Anterior cingulate cortex (tissue), 58 donors: Measurements from ENCODE around the gene POLR3GL.

ENCODE experiments used
- DNase-seq, 58 donors: peaks; one replicate each; lab custom pipeline; 2025; lab: John Stamatoyannopoulos, UW

POLR3GL gene

GRCh38 chr1:145946477-145946986, 18.0 kb upstream of the POLR3GL start:
- DNase-seq = no peak

GRCh38 chr1:145947551-145947950, 16.9 kb upstream of the POLR3GL start:
- DNase-seq = no peak

- no peak for DNase-seq
Observed at GRCh38 chr1:145949219-145949618, 15.3 kb upstream of the POLR3GL start.

GRCh38 chr1:145951526-145951925, 13.0 kb upstream of the POLR3GL start:
- no peak for DNase-seq

GRCh38 chr1:145952903-145953302, 11.6 kb upstream of the POLR3GL start:
- DNase-seq = no peak

GRCh38 chr1:145953861-145954260, 10.6 kb upstream of the POLR3GL start:
- DNase-seq = no peak

- DNase-seq = peak in 7 of 58 donors; percentile 4 to 32 (median 5)
Observed at GRCh38 chr1:145955436-145955835, 9.1 kb upstream of the POLR3GL start.

GRCh38 chr1:145956361-145956760, 8.1 kb upstream of the POLR3GL start:
- no peak for DNase-seq

- DNase-seq = peak in 14 of 58 donors; percentile 4 to 28 (median 10)
Observed at GRCh38 chr1:145956781-145957442, 7.6 kb upstream of the POLR3GL start.

GRCh38 chr1:145957443-145958319, 6.8 kb upstream of the POLR3GL start, which contains the start of gene LIX1L:
LIX1L (minus strand) TSS chr1:145958017; CDS start chr1:145957927, 90 bp downstream.
- peak; percentile 62 to 98 (median 96) for DNase-seq

GRCh38 chr1:145958734-145959133, 5.8 kb upstream of the POLR3GL start:
- DNase-seq = no peak

GRCh38 chr1:145959333-145959732, 5.2 kb upstream of the POLR3GL start:
- DNase-seq = no peak

GRCh38 chr1:145959957-145960467, 4.5 kb upstream of the POLR3GL start:
- DNase-seq = no peak

- peak in 54 of 58 donors; percentile 7 to 83 (median 70) for DNase-seq
Observed at GRCh38 chr1:145960468-145961108, 3.9 kb upstream of the POLR3GL start.

- DNase-seq = peak in 3 of 58 donors; percentile 23 to 31 (median 25)
Observed at GRCh38 chr1:145961109-145961424, 3.4 kb upstream of the POLR3GL start.

GRCh38 chr1:145961425-145962156, 2.9 kb upstream of the POLR3GL start:
- peak in 55 of 58 donors; percentile 16 to 79 (median 50) for DNase-seq

GRCh38 chr1:145962157-145963102, 2.1 kb upstream of the POLR3GL start:
- DNase-seq = peak in 56 of 58 donors; percentile 18 to 85 (median 72)

- DNase-seq = peak in 14 of 58 donors; percentile 2 to 36 (median 9)
Observed at GRCh38 chr1:145963265-145964019, 1.0 kb upstream of the POLR3GL start.
